ENCODE measurements around the gene MINDY4.
A peak's percentile ranks its signal among the peaks of the same experiment; 100 is the strongest.

MINDY4 gene

GRCh38 chr7:30906515-30907240 is 135.5 kb downstream of the MINDY4 start:
- no peak overlapping the region for H3K4me3 ChIP-seq (ENCODE audit: low read depth, low read length)
- TF ChIP-seq ZNF624 (tag by site-specific recombination; IDR thresholded peaks at IDR 0.05): no peak
- no peak for TF ChIP-seq IKZF3 (tag by site-specific recombination; IDR thresholded peaks at IDR 0.05)
- no peak for TF ChIP-seq EGR2 (tag by site-specific recombination; IDR thresholded peaks at IDR 0.05; ENCODE audit: low read depth)
- no peak for TF ChIP-seq ZNF223 (tag by site-specific recombination; IDR thresholded peaks at IDR 0.05)
- no peak for TF ChIP-seq ZBTB11 (tag by site-specific recombination; conservative IDR thresholded peaks at IDR 0.05; ENCODE audit: low read depth)
- no peak for TF ChIP-seq ZNF580 (tag by site-specific recombination; IDR thresholded peaks at IDR 0.05)
- no peak for TF ChIP-seq ZNF394 (tag by site-specific recombination; IDR thresholded peaks at IDR 0.05; ENCODE audit: borderline replicate concordance)
- TF ChIP-seq ZNF513 (tag by site-specific recombination; IDR thresholded peaks at IDR 0.05): no peak
- no peak for TF ChIP-seq ZNF501 (tag by site-specific recombination; IDR thresholded peaks at IDR 0.05)
- no peak for TF ChIP-seq ZNF398 (tag by site-specific recombination; IDR thresholded peaks at IDR 0.05)
- TF ChIP-seq HOXD13 (CRISPR knock-in tag; IDR thresholded peaks at IDR 0.05; ENCODE audit: borderline replicate concordance): no peak
- no peak for TF ChIP-seq GLI4 (tag by site-specific recombination; IDR thresholded peaks at IDR 0.05)
- H3K27ac ChIP-seq (ENCODE audit: extremely low read depth, low read depth, low read length): no peak overlapping the region
- ChIA-PET POLR2A (no interaction called here), CTCF (no interaction called here)
- H3K4me1 ChIP-seq (ENCODE audit: control insufficient read depth, insufficient read depth, low read length): no peaks in the 10 kb centered on the region
- H3K36me3 ChIP-seq (ENCODE audit: control insufficient read depth in 2 of 2, insufficient read depth in 1 of 2, low read length in 2 of 2): no peaks in the 10 kb centered on the region
- no peaks in the 10 kb centered on the region for H3K9me3 ChIP-seq (ENCODE audit: control insufficient read depth, insufficient read depth, low read depth, low read length)

GRCh38 chr7:30907527-30908267 is 136.5 kb downstream of the MINDY4 start:
- POLR2A ChIA-PET: no interaction called here
- H3K4me3 ChIP-seq (ENCODE audit: low read depth, low read length): no peak overlapping the region
- CTCF ChIA-PET: interaction anchor here (1.2 kb wide), 1 partner anchor 31 kb away, joined by 3 read pairs; no protein-coding TSS in a partner anchor
- TF ChIP-seq ZFHX2 (tag by site-specific recombination; conservative IDR thresholded peaks at IDR 0.05) (0 out of 2 replicates have a peak, but pooled peaks have one; percentile 14), GLIS1 (tag by site-specific recombination; IDR thresholded peaks at IDR 0.05) (peak; percentile 45), ZNF16 (tag by site-specific recombination; IDR thresholded peaks at IDR 0.05; ENCODE audit: low read depth) (no peak)
- H3K9me3 ChIP-seq (ENCODE audit: control insufficient read depth, insufficient read depth, low read depth, low read length): no peaks in the 10 kb centered on the region
- no peaks in the 10 kb centered on the region for H3K36me3 ChIP-seq (ENCODE audit: control insufficient read depth in 2 of 2, insufficient read depth in 1 of 2, low read length in 2 of 2)
- no peak overlapping the region for H3K27ac ChIP-seq (ENCODE audit: extremely low read depth, low read depth, low read length)
- no peaks in the 10 kb centered on the region for H3K4me1 ChIP-seq (ENCODE audit: control insufficient read depth, insufficient read depth, low read length)
